HG03378 (cell line): ENCODE results near the gene BRF1.
"Not testable (repeated sequence)": the region's sequence is repeated elsewhere in the genome, so short reads cannot be mapped to it uniquely, and the experiment has no call there.

ENCODE experiments used
- ATAC-seq: cut with Tn5 transposase; IDR thresholded peaks from one replicate; pipeline ENCODE4 v1.9.1; 2021; ENCODE audit warnings: mild to moderate bottlenecking, moderate library complexity; ENCODE audit not compliant: unreplicated experiment

The BRF1 gene, protein sequence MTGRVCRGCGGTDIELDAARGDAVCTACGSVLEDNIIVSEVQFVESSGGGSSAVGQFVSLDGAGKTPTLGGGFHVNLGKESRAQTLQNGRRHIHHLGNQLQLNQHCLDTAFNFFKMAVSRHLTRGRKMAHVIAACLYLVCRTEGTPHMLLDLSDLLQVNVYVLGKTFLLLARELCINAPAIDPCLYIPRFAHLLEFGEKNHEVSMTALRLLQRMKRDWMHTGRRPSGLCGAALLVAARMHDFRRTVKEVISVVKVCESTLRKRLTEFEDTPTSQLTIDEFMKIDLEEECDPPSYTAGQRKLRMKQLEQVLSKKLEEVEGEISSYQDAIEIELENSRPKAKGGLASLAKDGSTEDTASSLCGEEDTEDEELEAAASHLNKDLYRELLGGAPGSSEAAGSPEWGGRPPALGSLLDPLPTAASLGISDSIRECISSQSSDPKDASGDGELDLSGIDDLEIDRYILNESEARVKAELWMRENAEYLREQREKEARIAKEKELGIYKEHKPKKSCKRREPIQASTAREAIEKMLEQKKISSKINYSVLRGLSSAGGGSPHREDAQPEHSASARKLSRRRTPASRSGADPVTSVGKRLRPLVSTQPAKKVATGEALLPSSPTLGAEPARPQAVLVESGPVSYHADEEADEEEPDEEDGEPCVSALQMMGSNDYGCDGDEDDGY

DNA sequence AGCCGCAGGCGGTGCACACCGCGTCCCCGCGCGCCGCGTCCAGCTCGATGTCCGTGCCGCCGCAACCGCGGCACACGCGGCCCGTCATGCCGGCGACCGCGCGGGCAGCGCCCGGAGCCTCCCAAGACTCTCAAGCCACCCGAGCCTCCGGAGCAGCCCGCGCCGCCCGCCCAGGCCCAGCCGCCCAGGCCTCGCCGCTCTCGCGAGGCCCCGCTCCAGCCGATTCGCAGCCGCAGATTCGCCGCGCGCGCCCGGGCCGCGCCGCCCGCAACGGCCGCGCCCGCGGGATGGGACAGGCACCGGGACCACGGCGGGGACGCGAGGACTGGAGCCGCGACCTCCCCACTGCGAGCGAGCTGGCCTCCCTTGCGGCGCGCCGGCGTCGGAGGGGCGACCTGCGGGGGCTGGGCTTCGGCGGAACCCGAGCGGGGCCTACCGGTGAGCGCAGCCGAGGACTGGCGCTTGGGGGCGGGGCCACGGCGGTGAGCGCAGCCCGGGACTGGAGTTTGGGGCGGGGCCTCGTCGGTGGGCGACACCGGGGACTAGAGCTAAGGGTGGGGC, at the start of gene BRF1:
Gene BRF1, minus strand, starts transcription at position 460 of the 561 bp plus-strand sequence. Its CDS starts 372 bp downstream, at position 88.
- peak; percentile 65 for ATAC-seq

GRCh38 chr14:105349992-105350391, 49.2 kb upstream of the BRF1 start:
- ATAC-seq: no peak

DNA sequence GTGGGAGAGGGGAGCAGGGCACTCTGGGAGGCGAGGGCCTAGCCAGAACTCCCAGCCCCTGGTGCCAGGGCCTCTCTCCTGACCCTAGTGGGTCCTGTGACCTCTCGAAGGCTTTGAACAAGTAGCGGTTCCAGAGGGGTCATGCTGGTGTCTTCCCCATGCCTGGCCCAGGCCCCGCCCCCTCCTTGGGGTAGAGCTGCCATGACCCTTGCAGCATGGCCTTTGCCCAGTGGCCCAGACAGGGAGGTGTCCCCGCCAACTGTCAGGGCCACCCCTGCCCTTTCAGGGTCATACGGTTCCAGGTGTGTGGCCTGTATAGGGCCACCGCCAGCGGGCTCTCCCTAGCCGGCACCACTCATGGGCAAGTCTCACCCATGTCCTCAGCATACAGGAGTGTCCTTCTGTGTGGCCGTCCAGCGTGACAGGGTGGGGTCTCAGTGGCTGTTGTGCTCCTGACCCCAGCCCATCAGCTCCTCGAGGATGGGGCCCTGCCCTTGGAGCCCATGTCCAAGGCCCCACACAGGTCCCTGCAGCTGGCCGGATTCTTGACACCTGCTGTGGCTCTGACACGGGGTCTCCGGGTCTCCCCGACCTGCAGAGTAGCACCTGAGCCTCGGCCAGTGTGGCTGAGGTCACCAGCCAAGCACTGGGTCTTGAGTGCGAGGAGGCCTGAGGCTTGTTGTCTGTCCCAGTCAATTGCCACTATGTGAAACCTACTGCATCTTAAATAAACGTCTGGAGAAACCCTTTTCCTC, 48.3 kb upstream of the BRF1 start:
- ATAC-seq: no peak

DNA sequence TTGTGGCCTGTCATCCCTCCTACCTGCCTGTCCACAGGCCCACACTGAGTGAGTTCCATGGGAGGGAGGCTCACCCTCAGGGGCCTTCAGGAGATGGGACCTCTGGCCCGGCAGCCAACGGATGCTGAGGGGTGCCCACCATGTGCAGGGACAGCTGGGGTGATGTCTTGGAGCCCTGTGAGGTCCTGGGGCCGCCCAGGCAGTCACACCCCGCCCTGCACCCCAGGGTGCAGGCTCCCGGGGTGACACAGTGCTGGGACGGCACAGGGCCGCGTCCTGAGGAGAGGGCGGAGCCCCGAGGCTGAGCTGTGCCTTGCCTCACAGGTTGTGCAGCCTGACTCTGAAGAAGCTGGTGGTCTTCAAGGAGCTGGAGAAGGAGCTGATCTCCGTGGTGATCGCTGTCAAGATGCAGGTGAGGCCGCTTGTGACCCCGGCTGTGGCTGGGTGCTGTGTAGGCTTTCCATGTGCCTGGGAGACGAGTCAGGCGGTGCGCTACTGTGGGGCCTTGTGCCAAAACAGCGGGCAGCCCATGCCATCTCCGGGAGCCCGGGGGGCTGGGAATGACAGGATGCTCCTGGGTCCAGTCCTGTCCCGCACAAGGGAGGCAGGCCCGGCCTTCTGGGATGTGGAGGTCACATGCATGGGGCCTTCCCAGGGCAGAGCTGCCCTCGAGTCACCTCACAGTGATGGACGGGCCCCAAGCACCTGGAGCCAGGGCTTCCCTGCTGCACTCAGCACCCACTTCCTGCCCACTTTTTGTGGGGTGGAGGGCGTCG, 47.6 kb upstream of the BRF1 start:
- no peak for ATAC-seq

- no peak for ATAC-seq
Measured at GRCh38 chr14:105347587-105347968, 46.8 kb upstream of the BRF1 start.

DNA sequence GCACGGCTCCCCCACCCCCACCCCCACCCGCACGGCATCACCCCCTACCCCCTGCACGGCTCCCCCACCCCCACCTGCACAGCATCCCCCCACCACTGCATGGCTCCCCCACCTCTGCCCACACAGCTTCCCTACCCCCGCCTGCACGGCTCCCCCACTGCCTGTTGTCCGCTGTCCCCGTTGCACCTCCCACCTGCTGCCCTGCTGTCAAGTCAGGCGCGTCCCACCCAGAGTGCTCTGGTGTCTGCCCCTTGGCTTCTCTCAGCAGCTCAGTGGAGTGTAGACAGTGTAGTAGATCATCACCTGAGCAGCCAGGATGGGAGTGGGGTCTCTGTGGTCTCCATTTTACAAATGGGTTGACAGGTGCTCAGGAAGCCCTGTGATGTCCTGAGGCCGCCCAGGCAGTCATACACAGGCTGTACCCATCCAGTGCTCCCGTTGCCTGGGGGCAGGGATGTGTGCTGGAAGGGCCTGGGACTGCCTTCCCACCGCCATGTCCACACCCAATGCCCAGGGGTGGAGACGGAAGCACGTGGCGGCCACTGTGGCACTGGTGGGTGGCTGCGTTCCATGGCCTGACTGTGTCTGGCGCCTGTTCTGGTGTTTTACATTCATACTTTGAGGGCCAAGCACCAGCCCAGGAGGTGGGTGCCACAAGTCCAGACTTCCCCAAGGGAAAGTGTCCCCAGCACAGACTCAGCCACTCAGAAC, 46.2 kb upstream of the BRF1 start:
- no peak for ATAC-seq

GRCh38 chr14:105346200-105346533, 45.4 kb upstream of the BRF1 start:
- ATAC-seq: no peak

DNA sequence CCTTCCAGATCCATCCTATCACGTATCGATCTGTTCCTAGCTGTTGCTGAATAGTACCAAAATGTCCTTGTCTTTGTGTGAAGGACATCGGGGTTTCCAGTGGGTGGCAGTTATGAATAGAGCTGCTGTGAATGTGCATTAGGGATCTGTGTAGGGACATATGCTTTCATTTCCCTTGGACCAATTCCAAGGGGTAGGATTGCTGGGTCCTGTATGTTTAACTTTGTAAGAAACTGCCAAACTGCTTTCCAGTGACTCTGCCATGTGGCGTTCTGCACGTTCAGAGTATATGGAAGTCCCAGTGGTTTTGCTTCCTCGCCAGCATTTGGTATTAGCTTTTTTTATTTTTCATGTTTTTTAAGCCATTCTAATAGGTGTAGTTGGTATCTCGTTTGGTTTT, 42.4 kb upstream of the BRF1 start:
- no peak for ATAC-seq

DNA sequence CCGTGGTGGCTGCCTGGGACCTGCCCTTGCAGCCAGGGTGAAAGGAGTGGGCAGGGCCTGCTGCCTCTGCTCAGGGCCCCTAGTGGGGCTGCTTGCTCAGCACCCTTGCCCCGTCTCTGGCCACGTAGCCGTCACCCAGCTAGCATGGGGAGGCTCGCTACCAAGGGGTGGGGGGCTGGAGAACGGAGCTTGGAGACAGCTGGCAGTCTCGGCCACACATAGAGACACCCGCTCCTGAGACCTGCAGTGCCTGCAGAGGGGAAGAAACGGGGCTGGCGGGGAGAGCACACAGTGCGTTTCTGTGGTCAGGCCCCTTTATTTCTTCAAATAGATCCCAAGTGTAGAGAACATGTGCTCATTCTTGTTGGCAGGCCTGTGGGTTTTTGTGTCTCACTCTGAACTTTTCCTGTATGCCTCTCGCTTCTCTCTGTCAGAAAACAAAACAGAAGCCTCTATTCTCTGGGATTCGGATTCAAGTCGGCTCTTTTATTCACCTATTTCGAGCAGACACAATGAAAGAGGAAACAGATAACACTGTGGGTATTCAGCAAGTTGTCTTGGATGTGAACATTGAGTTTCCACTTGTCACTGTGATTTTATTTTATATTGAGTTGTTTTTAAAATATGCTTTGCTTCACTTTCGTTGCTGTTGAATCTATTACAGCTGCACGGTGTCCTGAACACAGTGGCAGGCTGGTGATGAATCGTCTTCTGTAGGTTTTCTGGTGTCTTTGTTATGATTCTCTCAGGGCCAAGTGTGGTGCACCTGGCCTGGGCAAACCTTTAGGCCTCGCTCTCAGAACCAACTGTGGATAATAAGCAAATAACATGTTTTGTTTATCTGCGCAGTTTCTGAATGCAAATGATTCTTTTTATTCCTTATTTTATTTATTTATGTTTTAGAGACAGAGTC, 40.3 kb upstream of the BRF1 start:
- no peak for ATAC-seq

DNA sequence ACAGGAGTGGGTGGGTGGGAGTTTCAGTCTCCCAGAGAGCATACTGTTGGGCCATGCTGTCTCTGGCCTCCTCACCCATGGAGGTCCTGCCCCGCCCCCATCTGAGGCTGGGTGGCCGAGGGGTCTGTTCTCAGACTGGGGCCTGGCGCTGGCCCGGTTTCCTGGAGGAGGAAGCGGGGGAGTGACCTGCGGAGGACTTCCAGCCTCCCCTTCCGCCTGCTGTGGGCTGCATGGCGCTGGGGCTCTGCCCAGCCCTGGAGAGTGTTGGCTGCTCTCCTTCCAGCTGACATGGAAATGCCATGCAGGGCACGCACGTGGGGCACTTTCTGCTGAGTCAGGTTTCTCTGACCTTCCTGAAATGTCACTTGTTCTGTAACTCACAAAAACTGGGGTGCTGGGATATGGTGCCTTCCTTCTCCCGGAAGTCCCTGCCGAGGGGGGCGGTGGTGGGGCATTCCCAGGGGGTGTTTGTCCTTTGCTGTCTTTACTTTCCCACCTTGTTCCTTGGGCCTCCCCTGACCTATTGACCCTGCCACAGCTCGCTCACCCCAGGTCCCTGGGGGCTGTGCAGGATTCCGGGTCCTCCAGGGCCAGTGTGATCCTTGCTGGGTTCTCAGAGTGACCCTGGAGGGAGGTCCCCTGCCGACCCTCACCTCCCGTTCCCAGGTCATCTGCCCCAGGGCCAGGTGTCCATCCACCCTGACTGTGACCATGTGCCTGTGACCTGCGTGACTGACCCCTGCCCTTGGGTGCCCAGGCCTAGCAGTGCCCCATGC, 37.4 kb upstream of the BRF1 start:
- no peak for ATAC-seq

- ATAC-seq: no peak
Measured at GRCh38 chr14:105337433-105337832, 36.6 kb upstream of the BRF1 start.

- ATAC-seq: no peak
Measured at GRCh38 chr14:105336477-105337287, 35.9 kb upstream of the BRF1 start.

DNA sequence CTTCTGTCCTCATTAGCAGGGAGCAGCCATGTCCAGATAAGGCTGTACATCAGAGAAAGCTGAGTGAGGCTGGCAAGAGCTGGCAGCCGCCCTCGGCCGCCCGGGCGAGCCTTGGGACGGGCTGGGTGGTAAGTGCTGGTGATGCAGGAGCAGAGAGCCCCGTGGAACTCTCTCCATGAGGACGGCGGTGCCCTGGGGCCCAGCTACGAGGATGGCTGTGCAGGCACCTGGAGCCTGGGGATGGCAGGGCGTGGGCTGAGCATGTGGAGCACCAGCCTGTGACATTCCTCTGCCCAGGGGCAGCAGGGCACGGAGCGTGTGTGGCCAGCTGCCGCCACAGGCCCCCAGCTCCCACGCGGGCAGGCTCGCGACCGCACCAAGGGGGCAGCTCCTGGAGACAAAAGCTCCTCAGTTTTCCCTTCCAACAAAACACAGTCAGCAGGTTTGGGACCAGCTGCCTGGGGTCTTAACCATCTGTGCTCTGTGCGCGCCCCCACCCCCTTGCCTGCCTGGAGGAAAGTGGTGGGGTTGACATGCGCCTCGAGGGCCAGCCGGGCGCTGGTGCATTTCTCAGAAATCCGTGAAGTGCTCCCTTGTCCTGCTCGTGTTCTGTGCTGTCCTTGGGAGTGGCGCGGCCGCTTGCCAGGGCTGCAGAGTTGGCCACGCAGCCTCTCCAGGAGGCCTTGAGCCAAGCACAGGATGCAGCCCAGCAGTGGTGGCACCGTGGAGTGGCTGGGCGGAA, 35.1 kb upstream of the BRF1 start:
- no peak for ATAC-seq

DNA sequence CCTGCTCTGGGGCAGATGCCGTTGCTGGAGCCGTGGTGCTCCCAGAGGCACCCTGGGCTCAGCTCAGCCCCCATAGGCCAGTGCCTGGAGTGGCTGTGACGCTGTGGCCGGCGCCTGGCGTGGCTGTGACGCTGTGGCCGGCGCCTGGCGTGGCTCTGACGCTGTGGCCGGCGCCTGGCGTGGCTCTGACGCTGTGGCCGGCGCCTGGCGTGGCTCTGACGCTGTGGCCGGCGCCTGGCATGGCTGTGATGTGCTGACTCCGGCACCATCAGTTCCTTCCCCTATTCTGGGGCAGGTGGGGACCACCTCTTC, 34.4 kb upstream of the BRF1 start:
- not testable (repeated sequence) for ATAC-seq

DNA sequence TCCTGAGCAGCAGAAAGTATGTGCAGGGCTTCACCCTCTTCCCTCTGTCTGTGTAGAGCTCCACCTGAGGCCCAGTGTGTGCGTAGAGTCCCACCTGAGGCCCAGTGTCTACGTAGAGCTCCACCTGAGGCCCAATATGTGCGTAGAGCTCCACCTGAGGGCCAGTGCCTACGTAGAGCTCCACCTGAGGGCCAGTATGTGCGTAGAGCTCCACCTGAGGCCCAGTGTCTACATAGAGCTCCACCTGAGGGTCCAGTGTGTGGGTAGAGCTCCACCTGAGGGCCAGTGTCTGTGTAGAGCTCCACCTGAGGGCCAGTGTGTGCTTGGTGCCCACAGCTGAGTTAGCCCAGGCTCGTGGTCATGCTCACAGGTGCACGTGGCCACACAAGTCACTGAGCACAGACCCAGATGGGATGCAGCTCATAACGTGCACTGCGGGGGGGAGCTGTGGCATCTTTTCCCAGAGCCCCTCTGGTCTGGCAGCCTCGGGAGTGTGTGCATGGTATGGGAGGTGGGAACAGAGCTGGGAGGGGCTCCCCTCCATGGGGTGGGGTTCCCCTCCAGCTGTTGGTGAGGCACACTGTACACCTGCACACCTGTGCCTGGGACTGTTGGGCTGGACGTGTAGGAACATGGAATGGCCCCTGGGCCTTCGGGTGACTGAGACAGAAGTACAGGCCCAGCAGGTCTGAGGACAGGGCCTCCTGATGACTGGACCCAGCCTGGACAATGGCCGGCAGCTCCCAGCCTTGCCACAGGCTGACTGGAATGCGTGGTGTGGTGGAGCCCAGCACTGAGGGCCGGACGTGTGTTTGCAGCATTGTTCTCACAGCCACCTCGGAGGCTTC, 33.8 kb upstream of the BRF1 start:
- ATAC-seq: no peak
